ENCODE results near the gene CSNK2A2. TPM values are rescaled to one million over a fixed set of nuclear protein-coding genes. Genes with fewer than 3 reads are reported as not detected.
A peak's percentile ranks its signal among the peaks of the same experiment; 100 is the strongest.

The CSNK2A2 gene
- total and polyA plus RNA-seq, 10 of the 15 experiments (the other 5 are each of a cell fraction or from before 2014, with no cell fraction given): 17.4 to 79.1 (median 29.4) TPM

GRCh38 chr16:58125041-58125440, 72.9 kb downstream of the CSNK2A2 start (continued):
- no peak for TF ChIP-seq IRF3 (IDR thresholded peaks at IDR 0.05)
- TF ChIP-seq, protein P1, sequence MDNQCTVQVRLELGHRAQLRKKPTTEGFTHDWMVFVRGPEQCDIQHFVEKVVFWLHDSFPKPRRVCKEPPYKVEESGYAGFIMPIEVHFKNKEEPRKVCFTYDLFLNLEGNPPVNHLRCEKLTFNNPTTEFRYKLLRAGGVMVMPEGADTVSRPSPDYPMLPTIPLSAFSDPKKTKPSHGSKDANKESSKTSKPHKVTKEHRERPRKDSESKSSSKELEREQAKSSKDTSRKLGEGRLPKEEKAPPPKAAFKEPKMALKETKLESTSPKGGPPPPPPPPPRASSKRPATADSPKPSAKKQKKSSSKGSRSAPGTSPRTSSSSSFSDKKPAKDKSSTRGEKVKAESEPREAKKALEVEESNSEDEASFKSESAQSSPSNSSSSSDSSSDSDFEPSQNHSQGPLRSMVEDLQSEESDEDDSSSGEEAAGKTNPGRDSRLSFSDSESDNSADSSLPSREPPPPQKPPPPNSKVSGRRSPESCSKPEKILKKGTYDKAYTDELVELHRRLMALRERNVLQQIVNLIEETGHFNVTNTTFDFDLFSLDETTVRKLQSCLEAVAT (IDR thresholded peaks at IDR 0.05): no peak
- TF ChIP-seq HDAC2 (IDR thresholded peaks at IDR 0.05): no peak
- no peak for TF ChIP-seq STAT1 (conservative IDR thresholded peaks at IDR 0.05)
- TF ChIP-seq BCL11A (IDR thresholded peaks at IDR 0.05; ENCODE audit: low read depth, low read length): no peak
- TF ChIP-seq SREBF1 (IDR thresholded peaks at IDR 0.05; ENCODE audit: low read length): no peak

DNA sequence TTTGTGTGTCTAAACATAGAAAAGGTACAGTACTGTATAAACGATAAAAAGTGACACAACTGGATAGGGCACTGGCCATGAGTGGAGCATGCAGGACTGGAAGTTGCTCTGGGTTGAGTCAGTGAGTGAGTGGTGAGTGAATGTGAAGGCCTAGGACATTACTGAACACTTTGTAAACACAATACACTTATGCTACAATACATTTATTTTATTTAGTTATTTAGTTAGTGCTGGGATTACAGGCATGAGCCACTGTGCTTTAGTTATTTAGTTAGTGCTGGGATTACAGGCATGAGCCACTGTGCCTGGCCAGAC, 73.3 kb downstream of the CSNK2A2 start:
- POLR2A ChIA-PET: no interaction called here
- BruUV-seq (replicated peaks): no TSS peak
- FAIRE-seq (no peak), ATAC-seq (no peak), DNase-seq (ENCODE audit: low read depth, low spot score) (no peak)
- H3K4me2 ChIP-seq (ENCODE audit: control insufficient read depth, insufficient read depth): peak overlapping the region; percentile 22
- RAD21 ChIA-PET (ENCODE audit: unreplicated experiment): interaction anchor here (1.5 to 6.6 kb wide), 2 partner anchors 21 to 70 kb away, joined by 3 to 30 read pairs; no protein-coding TSS in a partner anchor
- H3K4me1 ChIP-seq (ENCODE audit: control insufficient read depth, insufficient read depth, low read length): peaks cover 21% of the 10 kb centered on the region
- CTCF ChIA-PET: interaction anchor here (0.5 to 13.7 kb wide), 5 partner anchors 25 to 125 kb away, joined by 3 to 186 read pairs (median 6); partner anchors contain the start of gene ZNF319
- no peaks in the 10 kb centered on the region for H3K27me3 ChIP-seq (replicated peaks in 1 of 2; ENCODE audit: control insufficient read depth in 2 of 2, insufficient read depth in 2 of 2, low read length in 1 of 2)
- no peak for TF ChIP-seq YBX1 (IDR thresholded peaks at IDR 0.05)
- TF ChIP-seq SREBF2 (IDR thresholded peaks at IDR 0.05; ENCODE audit: low read length): no peak
- no peak for TF ChIP-seq IKZF2 (IDR thresholded peaks at IDR 0.05)
- no peak for TF ChIP-seq ZSCAN29 (IDR thresholded peaks at IDR 0.05)
- SMC1A ChIA-PET (ENCODE audit: uncharacterized antibody, unreplicated experiment): interaction anchor here (1.2 to 3.9 kb wide), 4 partner anchors 13 to 212 kb away, joined by 3 to 25 read pairs (median 5); no protein-coding TSS in a partner anchor
- intact Hi-C loops (cut with micrococcal nuclease; ENCODE audit: unreplicated experiment): loop anchor here (5.0 to 10.0 kb wide), 2 partner anchors 227 to 680 kb away; partner anchors contain the start of genes CIAPIN1 and COQ9
- in situ Hi-C loops (cut with MboI): no loop called here
- H3K9me3 ChIP-seq (replicated peaks; ENCODE audit: control insufficient read depth, insufficient read depth, low read length): no peaks in the 10 kb centered on the region
- no peak overlapping the region for H3K9ac ChIP-seq (ENCODE audit: control insufficient read depth, insufficient read depth, low read length)
- H3K36me3 ChIP-seq (ENCODE audit: control insufficient read depth in 2 of 2, insufficient read depth in 2 of 2, low read length in 1 of 2): peaks cover 0 to 4% of the 10 kb centered on the region in 2 experiments; a peak in 1 of 4 replicates
- 36% methylated on average over 1 of the region's 1 CpG for WGBS (ENCODE audit: insufficient coverage, insufficient replicate concordance, low lambda C conversion rate, missing lambda C conversion rate)
- peaks cover 74% of the 10 kb centered on the region for H3K79me2 ChIP-seq (ENCODE audit: control insufficient read depth, insufficient read depth, low read length)
- H3K27ac ChIP-seq (ENCODE audit: control insufficient read depth, insufficient read depth): no peak overlapping the region
- H2AFZ ChIP-seq (ENCODE audit: control insufficient read depth, low read depth, low read length): no peak overlapping the region
- H3K4me3 ChIP-seq: 0 out of 2 replicates have a peak overlapping the region, but pooled peaks have one; percentile 8
- H4K20me1 ChIP-seq (ENCODE audit: control insufficient read depth, insufficient read depth): peaks cover 5% of the 10 kb centered on the region; the same call in 1 of the 2 replicates

Measured in GM12878 (cell line).